HTR-8/SVneo (cell line): ENCODE data around the gene GDPD5.

ENCODE experiments used
- DNase-seq: peaks from one replicate; pipeline ENCODE4 v3.0.0; 2011; ENCODE audit warnings: low spot score, mixed read lengths; ENCODE audit not compliant: insufficient read length
- FAIRE-seq: peaks from 2 replicates; lab custom pipeline; 2011; peaks lifted over from hg19 to GRCh38; lab: Jason Lieb, UNC

GDPD5 gene

GRCh38 chr11:75560644-75561043 lies 34.9 kb upstream of the GDPD5 start:
- no peak for FAIRE-seq
- DNase-seq = no peak

- DNase-seq (no peak), FAIRE-seq (no peak)
Observed at GRCh38 chr11:75558939-75559843, 33.5 kb upstream of the GDPD5 start.

- peak; percentile 9 for FAIRE-seq
- peak; percentile 58 for DNase-seq
Observed at GRCh38 chr11:75557666-75558494, 32.1 kb upstream of the GDPD5 start.

GRCh38 chr11:75556275-75556674 lies 30.5 kb upstream of the GDPD5 start:
- no peak for FAIRE-seq

GRCh38 chr11:75555079-75555811 lies 29.5 kb upstream of the GDPD5 start:
- DNase-seq (no peak), FAIRE-seq (no peak)

More at GRCh38 chr11:75556275-75556674, 30.5 kb upstream of the GDPD5 start:
- DNase-seq = no peak

- no peak for DNase-seq
- no peak for FAIRE-seq
Observed at GRCh38 chr11:75554258-75555022, 28.7 kb upstream of the GDPD5 start.

- FAIRE-seq (no peak), DNase-seq (no peak)
Observed at GRCh38 chr11:75553889-75554257, 28.1 kb upstream of the GDPD5 start.

GRCh38 chr11:75553182-75553581 lies 27.4 kb upstream of the GDPD5 start:
- FAIRE-seq (no peak), DNase-seq (no peak)

- DNase-seq = no peak
- no peak for FAIRE-seq
Observed at GRCh38 chr11:75549370-75549958, 23.7 kb upstream of the GDPD5 start.

- DNase-seq = no peak
Observed at GRCh38 chr11:75548595-75549272, 23.0 kb upstream of the GDPD5 start.

GRCh38 chr11:75547617-75548058 lies 21.9 kb upstream of the GDPD5 start:
- DNase-seq = peak; percentile 94
- no peak for FAIRE-seq

More at GRCh38 chr11:75548595-75549272, 23.0 kb upstream of the GDPD5 start:
- no peak for FAIRE-seq

GRCh38 chr11:75547177-75547576 lies 21.4 kb upstream of the GDPD5 start:
- no peak for FAIRE-seq
- no peak for DNase-seq

GRCh38 chr11:75543806-75544205 lies 18.1 kb upstream of the GDPD5 start:
- no peak for FAIRE-seq
- DNase-seq = no peak

- DNase-seq (no peak), FAIRE-seq (no peak)
Observed at GRCh38 chr11:75542088-75542438, 16.3 kb upstream of the GDPD5 start.

GRCh38 chr11:75541193-75542087 lies 15.7 kb upstream of the GDPD5 start:
- DNase-seq = no peak
- FAIRE-seq = no peak

- DNase-seq (no peak), FAIRE-seq (no peak)
Observed at GRCh38 chr11:75539459-75540334, 14.0 kb upstream of the GDPD5 start.
